A549 (cell line): ENCODE data around the gene ZRANB3.

Experiments used
- CTCF ChIP-seq: fragments of >200 bp; sonication (Bioruptor Twin); formaldehyde crosslinking; IDR thresholded peaks from 3 replicates; pipeline ENCODE4 v1.5.1; 2016
- JUNB ChIP-seq: fragments of >200 bp; sonication (Bioruptor Twin); formaldehyde crosslinking; IDR thresholded peaks from 2 replicates; pipeline ENCODE4 v1.6.1; 2016
- MAFK ChIP-seq: fragments of 450-650 bp; IDR thresholded peaks from 2 replicates; pipeline ENCODE4 v1.6.1; 2014; ENCODE audit not compliant: partially characterized antibody
- MAX ChIP-seq: IDR thresholded peaks from 2 replicates; pipeline ENCODE4 v1.6.1; 2012
- POLR2A ChIP-seq: IDR thresholded peaks from 2 replicates; pipeline ENCODE4 v1.6.1; 2012; ENCODE audit warnings: mild to moderate bottlenecking, low read length
- SMC3 ChIP-seq: fragments of >200 bp; sonication (Bioruptor Twin); formaldehyde crosslinking; IDR thresholded peaks from 3 replicates; pipeline ENCODE4 v1.6.1; 2018; ENCODE audit warnings: inconsistent platforms

GRCh38 chr2:135169900-135170753 is 360.9 kb downstream of the ZRANB3 start:
- TF ChIP-seq MAX (no peak), POLR2A (no peak), MAFK (no peak), CTCF (no peak), JUNB (no peak), SMC3 (no peak)
